GM12892 (cell line): Measurements from ENCODE around the gene CUEDC2.

Source experiments
- POLR2A ChIP-seq: IDR thresholded peaks from 2 replicates; pipeline ENCODE4 v1.6.1; 2011; ENCODE audit warnings: low read depth, low read length, control low read depth
- POLR2AphosphoS5 ChIP-seq: IDR thresholded peaks from 2 replicates; pipeline ENCODE4 v1.6.1; 2011; ENCODE audit warnings: low read depth, low read length, control low read depth
- TAF1 ChIP-seq: IDR thresholded peaks from 2 replicates; pipeline ENCODE4 v1.6.1; 2011; ENCODE audit warnings: low read depth, mild to moderate bottlenecking, control low read depth, low read length, borderline replicate concordance

DNA sequence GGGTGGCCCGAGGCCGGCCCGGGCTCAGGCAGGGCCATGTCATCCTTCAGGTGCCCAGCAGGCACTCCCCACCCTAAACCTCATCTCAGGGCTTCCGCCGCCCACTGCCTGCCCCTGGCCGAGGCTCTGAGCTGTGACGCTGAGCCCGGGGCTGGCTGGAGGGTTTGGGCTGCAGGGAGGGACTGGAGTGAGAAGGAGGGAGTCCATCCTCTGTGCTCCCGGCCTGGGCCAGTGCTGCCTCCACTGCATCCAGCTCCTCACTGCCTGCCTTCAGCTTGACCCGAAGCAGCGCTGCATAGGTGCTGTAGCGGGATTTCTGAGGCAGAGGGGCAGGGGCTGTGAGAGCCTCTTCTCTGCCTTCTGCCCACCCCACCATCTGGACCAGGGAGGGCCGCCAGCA, 29.3 kb downstream of the CUEDC2 start:
- TF ChIP-seq POLR2AphosphoS5 (no peak), POLR2A (peak; percentile 23; the same call in 1 of the 2 replicates), TAF1 (no peak)
